ENCODE data around the gene CCT3. TPM values are rescaled to one million over a fixed set of nuclear protein-coding genes. Genes with fewer than 3 reads are reported as not detected.
A peak's percentile ranks its signal among the peaks of the same experiment; 100 is the strongest.

The CCT3 gene
- total RNA-seq, 4 donors from 2014 or later, result 149 to 258 (median 226) TPM

- Histone ChIP-seq H3K4me1 (peaks cover 0 to 21% (median 0%) of the 10 kb centered on the region in 3 donors), H3K9me3 (no peaks in the 10 kb centered on the region), H3K27ac (no peak overlapping the region), H3K27me3 (no peaks in the 10 kb centered on the region), H3K4me3 (no peak overlapping the region), H3K36me3 (peaks cover 0 to 44% (median 4%) of the 10 kb centered on the region in 3 donors)
- intact Hi-C loops (cut with DNase I), result no loop called here
- DNase-seq, result no peak
- 62 to 67% methylated on average over 4 of the region's 4 CpGs for WGBS, 2 donors
- no peak for TF ChIP-seq POLR2A (IDR thresholded peaks at IDR 0.05)
- TF ChIP-seq, protein P1, sequence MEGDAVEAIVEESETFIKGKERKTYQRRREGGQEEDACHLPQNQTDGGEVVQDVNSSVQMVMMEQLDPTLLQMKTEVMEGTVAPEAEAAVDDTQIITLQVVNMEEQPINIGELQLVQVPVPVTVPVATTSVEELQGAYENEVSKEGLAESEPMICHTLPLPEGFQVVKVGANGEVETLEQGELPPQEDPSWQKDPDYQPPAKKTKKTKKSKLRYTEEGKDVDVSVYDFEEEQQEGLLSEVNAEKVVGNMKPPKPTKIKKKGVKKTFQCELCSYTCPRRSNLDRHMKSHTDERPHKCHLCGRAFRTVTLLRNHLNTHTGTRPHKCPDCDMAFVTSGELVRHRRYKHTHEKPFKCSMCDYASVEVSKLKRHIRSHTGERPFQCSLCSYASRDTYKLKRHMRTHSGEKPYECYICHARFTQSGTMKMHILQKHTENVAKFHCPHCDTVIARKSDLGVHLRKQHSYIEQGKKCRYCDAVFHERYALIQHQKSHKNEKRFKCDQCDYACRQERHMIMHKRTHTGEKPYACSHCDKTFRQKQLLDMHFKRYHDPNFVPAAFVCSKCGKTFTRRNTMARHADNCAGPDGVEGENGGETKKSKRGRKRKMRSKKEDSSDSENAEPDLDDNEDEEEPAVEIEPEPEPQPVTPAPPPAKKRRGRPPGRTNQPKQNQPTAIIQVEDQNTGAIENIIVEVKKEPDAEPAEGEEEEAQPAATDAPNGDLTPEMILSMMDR (IDR thresholded peaks at IDR 0.05), result no peak
Measured at GRCh38 chr1:156303241-156303640, 34.9 kb downstream of the CCT3 start.

DNA sequence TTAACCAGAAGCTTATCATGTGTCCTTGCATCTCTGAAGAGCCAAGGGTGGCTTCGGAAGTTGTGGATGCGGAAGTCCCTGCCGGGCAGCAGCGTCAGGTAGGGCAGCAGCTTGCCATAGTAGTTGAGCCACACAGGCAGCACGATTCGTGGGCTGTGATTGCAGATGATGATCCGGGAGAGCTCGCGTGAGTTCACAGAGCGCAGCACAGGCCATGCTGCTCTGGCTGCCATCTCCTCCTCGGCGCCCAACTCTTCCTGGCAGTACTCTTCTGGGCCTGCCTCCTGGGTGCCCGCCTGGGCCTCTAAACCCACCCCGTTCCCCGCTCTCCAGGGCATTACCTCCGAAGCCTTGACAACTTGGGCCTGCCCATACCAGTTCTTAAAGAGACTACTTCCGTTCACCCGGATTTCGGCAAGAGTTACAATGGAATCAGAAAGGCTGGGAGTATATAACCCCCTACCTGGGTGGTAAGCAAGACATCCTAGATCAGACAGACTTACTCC is 39.2 kb downstream of the CCT3 start, which contains the start of gene VHLL:
TSS of gene VHLL (minus strand) at position 456 of the 506 bp plus-strand sequence. CDS start at position 338, 118 bp downstream.
- no peak within 1 kb of the TSS for H3K4me3 ChIP-seq
- WGBS, 2 donors, result 95 to 96% methylated on average over 5 to 17 of the region's 19 CpGs
- H3K27ac ChIP-seq, result no peak within 1 kb of the TSS
- H3K9me3 ChIP-seq, result no peaks in the 10 kb centered on the region
- intact Hi-C loops (cut with DNase I), result no loop called here
- H3K4me1 ChIP-seq, result peaks cover 9 to 44% (median 16%) of the 10 kb centered on the region in 3 donors
- H3K36me3 ChIP-seq, result peaks cover 0 to 8% (median 0%) of the 10 kb centered on the region in 3 donors
- TF ChIP-seq POLR2A (IDR thresholded peaks at IDR 0.05), result no peak
- TF ChIP-seq, protein P1 (IDR thresholded peaks at IDR 0.05), result no peak
- no peaks in the 10 kb centered on the region for H3K27me3 ChIP-seq
- DNase-seq, result no peak

DNA sequence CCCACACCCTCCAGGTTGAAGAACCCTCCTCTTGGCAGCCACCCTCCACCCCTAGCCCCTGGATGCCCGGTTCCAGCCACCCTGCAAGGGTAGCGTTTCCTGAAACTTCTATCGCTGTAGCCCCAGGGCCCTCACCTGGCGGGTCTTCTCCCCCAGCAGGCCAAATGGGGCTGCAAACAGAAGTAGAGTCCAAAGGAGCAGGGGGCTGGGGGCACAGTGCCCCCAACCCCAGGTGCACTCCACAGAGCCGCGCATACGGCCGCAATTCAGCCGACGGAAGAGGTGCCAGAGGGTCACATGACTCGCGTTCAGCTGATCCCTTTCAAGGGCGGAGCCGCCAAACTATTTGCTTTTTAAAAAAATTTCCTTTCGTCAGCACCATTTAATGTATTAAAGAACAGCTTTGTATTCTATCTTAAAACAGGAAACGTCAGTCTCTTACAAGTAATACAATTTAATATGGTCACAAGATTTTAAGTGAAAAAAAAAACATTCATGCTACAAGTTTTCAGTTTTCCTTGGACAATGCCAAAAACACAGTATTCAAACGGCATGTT is 42.6 kb downstream of the CCT3 start, which contains the start of gene GLMP:
TSS of gene GLMP (minus strand) at position 289 of the 557 bp plus-strand sequence. CDS start at position 255, 34 bp downstream.
- intact Hi-C loops (cut with DNase I), result no loop called here
- 0 to 1% methylated on average over 8 to 10 of the region's 17 CpGs for WGBS, 2 donors
- Histone ChIP-seq H3K4me3 (peak within 1 kb of the TSS; percentile 53 to 76 (median 74)), H3K27me3 (no peaks in the 10 kb centered on the region), H3K36me3 (peaks cover 0 to 32% (median 0%) of the 10 kb centered on the region in 3 donors), H3K4me1 (peaks cover 16 to 58% (median 25%) of the 10 kb centered on the region in 3 donors), H3K9me3 (no peaks in the 10 kb centered on the region), H3K27ac (peak within 1 kb of the TSS; percentile 55 to 82 (median 76))
- TF ChIP-seq, protein P1 (IDR thresholded peaks at IDR 0.05), result no peak
- TF ChIP-seq POLR2A (IDR thresholded peaks at IDR 0.05), result no peak
- no peak for DNase-seq

DNA sequence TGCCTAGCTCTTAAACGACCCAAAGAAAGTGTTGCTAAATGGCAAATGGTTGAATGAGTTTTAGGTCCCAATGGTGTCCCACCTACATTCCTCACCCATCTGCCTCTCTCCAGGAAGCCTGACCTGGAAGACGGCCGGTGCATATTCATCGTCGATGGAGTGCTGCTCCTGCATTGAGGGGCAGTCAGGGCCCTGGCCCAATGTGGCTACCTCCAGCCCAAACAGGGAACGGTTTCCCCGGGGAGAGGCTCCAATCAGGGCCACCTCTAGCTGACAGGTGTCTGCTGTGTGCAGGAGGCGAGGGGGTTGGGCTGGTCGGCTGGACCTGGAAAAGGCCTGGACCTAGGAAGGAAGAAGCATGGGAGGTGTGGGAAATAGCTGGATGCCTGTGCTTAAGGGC is 44.2 kb downstream of the CCT3 start:
- DNase-seq, result no peak
- Histone ChIP-seq H3K27me3 (no peaks in the 10 kb centered on the region), H3K27ac (peak overlapping the region in 1 of 4 donors; percentile 82), H3K36me3 (peaks cover 0 to 48% (median 8%) of the 10 kb centered on the region in 3 donors), H3K4me3 (no peak overlapping the region), H3K4me1 (peaks cover 16 to 73% (median 31%) of the 10 kb centered on the region in 3 donors), H3K9me3 (no peaks in the 10 kb centered on the region)
- 83 to 84% methylated on average over 1 to 6 of the region's 9 CpGs for WGBS, 2 donors
- intact Hi-C loops (cut with DNase I), result no loop called here
- TF ChIP-seq, protein P1 (IDR thresholded peaks at IDR 0.05), result no peak
- TF ChIP-seq POLR2A (IDR thresholded peaks at IDR 0.05), result no peak

DNA sequence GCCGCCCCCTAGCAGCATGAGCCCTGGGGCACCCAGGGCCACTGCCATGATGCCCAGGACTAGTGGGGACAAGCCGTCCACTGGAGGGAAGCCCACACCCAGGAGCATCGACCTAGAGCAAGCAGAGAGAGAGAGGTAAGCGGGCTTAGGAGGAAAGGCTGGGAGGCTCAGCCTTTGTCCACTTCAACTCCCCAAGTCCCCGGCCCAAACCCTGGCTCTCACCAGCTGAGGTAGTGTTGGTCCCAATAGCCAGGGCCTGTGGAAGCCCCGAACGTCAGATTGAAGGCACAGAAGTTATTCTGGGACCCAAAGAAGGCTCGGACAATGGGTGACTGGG is 45.0 kb downstream of the CCT3 start:
- peaks cover 0 to 56% (median 11%) of the 10 kb centered on the region in 3 donors for H3K36me3 ChIP-seq
- H3K27ac ChIP-seq, result peak overlapping the region; percentile 73 to 91 (median 84)
- peaks cover 16 to 73% (median 31%) of the 10 kb centered on the region in 3 donors for H3K4me1 ChIP-seq
- no peaks in the 10 kb centered on the region for H3K27me3 ChIP-seq
- intact Hi-C loops (cut with DNase I), result no loop called here
- no peaks in the 10 kb centered on the region for H3K9me3 ChIP-seq
- WGBS, 2 donors, result 75 to 88% methylated on average over 2 to 6 of the region's 8 CpGs
- no peak overlapping the region for H3K4me3 ChIP-seq
- no peak for DNase-seq
- TF ChIP-seq, protein P1 (IDR thresholded peaks at IDR 0.05), result no peak
- no peak for TF ChIP-seq POLR2A (IDR thresholded peaks at IDR 0.05)

All from esophagus squamous epithelium (tissue), 5 donors.